ENCODE data around the gene RANBP9. TPM values are rescaled to one million over a fixed set of nuclear protein-coding genes. Genes with fewer than 3 reads are reported as not detected.

RANBP9 gene
- total and polyA plus RNA-seq, 9 of the 15 experiments (the other 6 are each of a cell fraction or from before 2014, with no cell fraction given): 27.5 to 130 (median 61.5) TPM

DNA sequence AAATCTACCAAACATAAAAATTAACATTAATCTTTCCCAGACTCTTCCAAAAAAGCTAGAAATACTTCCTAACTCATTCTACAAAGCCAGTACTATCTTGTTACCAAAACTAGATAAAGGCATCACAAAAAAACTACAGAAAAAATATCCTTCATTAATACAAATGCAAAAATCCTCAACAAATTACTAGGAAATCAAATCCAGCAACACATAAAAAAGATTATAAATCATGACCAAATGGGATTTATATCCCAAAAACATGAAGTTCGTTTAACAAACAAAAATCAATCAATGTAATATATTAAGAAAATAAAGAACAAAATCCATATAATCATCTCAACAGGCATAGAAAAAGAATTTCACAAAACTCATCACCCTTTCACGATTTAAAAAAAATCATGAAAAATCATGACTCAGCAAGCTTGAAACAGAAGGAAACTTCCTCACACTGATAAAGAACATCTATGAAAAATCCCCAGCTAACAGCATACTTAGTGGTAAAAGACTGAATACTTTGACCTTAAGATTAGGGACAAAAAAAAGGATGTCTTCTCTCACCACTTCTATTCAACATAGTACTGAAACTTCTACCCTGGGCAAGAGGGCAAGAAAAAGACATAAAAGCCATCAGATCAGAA is 43.2 kb downstream of the RANBP9 start (continued):
- TF ChIP-seq CHAMP1 (IDR thresholded peaks at IDR 0.05) (peak; percentile 95), SOX6 (IDR thresholded peaks at IDR 0.05) (peak; percentile 72), ZEB2 (IDR thresholded peaks at IDR 0.05) (0 out of 2 replicates have a peak, but pooled peaks have one; percentile 58), HES1 (IDR thresholded peaks at IDR 0.05; ENCODE audit: low read depth) (0 out of 2 replicates have a peak, but pooled peaks have one; percentile 25), EHMT2 (IDR thresholded peaks at IDR 0.05) (peak; percentile 43; the same call in 1 of the 2 replicates), ATF3 (IDR thresholded peaks at IDR 0.05) (peak; percentile 78), ATF3 (CRISPR knock-in tag; conservative IDR thresholded peaks at IDR 0.05) (no peak), ARID1B (IDR thresholded peaks at IDR 0.05) (peak; percentile 90), NCOA1 (IDR thresholded peaks at IDR 0.05; ENCODE audit: low read depth) (0 out of 2 replicates have a peak, but pooled peaks have one; percentile 39), BACH1 (tag; IDR thresholded peaks at IDR 0.05) (peak; percentile 97), ZNF507 (tag; conservative IDR thresholded peaks at IDR 0.05) (peak; percentile 77), STAT5A (IDR thresholded peaks at IDR 0.05; ENCODE audit: borderline replicate concordance, low read length) (0 out of 2 replicates have a peak, but pooled peaks have one; percentile 40), NFIX (CRISPR knock-in tag; IDR thresholded peaks at IDR 0.05; ENCODE audit: low read depth) (no peak), LEF1 (IDR thresholded peaks at IDR 0.05) (peak; percentile 80), SMARCA4 (IDR thresholded peaks at IDR 0.05) (peak; percentile 92), SIN3B (IDR thresholded peaks at IDR 0.05; ENCODE audit: low read depth) (no peak), TOE1 (IDR thresholded peaks at IDR 0.05; ENCODE audit: borderline replicate concordance) (peak; percentile 28; the same call in 1 of the 2 replicates), TOE1 (CRISPR knock-in tag; IDR thresholded peaks at IDR 0.05; ENCODE audit: borderline replicate concordance, low read depth) (no peak), RCOR1 (IDR thresholded peaks at IDR 0.05; ENCODE audit: borderline replicate concordance in 1 of 2, low read depth in 2 of 2, low read length in 2 of 2) (peak; percentile 59 to 94), OTX1 (CRISPR knock-in tag; IDR thresholded peaks at IDR 0.05) (no peak), POLR2H (tag; IDR thresholded peaks at IDR 0.05; ENCODE audit: low read depth) (peak; percentile 73)
- TF ChIP-seq, protein P1, sequence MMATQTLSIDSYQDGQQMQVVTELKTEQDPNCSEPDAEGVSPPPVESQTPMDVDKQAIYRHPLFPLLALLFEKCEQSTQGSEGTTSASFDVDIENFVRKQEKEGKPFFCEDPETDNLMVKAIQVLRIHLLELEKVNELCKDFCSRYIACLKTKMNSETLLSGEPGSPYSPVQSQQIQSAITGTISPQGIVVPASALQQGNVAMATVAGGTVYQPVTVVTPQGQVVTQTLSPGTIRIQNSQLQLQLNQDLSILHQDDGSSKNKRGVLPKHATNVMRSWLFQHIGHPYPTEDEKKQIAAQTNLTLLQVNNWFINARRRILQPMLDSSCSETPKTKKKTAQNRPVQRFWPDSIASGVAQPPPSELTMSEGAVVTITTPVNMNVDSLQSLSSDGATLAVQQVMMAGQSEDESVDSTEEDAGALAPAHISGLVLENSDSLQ (IDR thresholded peaks at IDR 0.05): peak; percentile 14; the same call in 1 of the 2 replicates

Measured in K562 (cell line).